ENCODE data around the gene ZFHX2. TPM values are rescaled to one million over a fixed set of nuclear protein-coding genes. Genes with fewer than 3 reads are reported as not detected.

Gene ZFHX2
- total and polyA plus RNA-seq, 4 experiments from 2014 or later: 0.35 to 0.36 TPM; not detected in 2

DNA sequence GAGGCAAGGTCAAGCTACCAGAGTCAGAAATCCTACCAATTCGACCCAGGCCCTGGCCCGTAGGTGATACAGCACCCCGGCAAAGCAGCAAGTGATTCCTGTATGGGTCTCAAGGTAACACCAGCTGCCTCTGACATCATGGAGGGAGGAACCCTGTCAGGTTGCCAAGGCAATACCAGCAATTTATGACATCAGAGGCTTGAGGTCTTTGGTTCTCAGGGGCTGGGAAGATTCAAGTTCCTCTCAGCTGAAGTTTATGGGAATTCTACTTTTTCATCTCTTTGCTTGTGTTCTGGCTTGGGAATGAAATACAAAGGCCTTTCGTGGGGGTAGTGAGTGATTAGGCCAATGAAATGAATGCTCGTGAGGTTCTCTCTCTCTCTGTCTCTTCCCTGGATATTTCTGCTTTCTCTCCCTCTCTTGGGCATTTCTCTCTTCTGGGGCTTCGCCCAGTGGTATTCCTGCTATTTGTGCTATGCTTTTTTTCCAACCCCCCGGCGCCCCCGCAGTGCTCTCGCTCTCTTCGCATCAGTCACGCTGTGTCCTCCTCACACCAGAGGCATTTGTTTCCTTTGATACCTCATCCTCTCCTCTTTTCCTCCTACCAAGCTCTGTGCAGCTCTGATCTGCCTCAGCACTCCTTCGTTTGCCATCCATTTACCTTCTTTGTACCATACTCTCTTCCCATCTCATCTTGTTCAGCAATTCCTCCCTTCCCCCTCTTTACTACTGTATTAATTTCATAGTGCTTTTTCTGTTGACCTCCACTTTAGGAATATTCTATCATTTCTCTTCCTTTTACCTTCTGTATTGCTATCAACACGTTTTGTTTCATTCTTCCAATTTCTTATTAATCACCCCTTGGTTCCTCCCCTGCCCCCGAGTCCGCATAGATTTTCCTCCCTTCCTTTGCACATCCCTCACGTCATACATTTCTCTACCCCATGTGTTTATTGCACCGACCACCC, 2.9 kb downstream of the ZFHX2 start:
- DNase-seq: no peak
- Histone ChIP-seq H3K4me3 (ENCODE audit: low read length in 2 of 2) (no peak overlapping the region), H3K4me1 (ENCODE audit: insufficient read depth, low read length) (peaks cover 15% of the 10 kb centered on the region), H3K27me3 (ENCODE audit: insufficient read depth, low read length) (no peaks in the 10 kb centered on the region), H3K27ac (ENCODE audit: low read depth, low read length) (no peak overlapping the region), H3K9me3 (ENCODE audit: control insufficient read depth in 1 of 2, low read length in 2 of 2) (no peaks in the 10 kb centered on the region), H3K36me3 (ENCODE audit: insufficient read depth, low read length) (no peaks in the 10 kb centered on the region)
- H3K27me3 Mint-ChIP-seq: peaks cover 0 to 2% of the 10 kb centered on the region in 2 donors
- H3K27ac Mint-ChIP-seq: no peak overlapping the region
- intact Hi-C loops (cut with micrococcal nuclease): no loop called here
- H3K36me3 Mint-ChIP-seq: no peaks in the 10 kb centered on the region
- no peak overlapping the region for H3K4me3 Mint-ChIP-seq
- CTCF ChIA-PET (ENCODE audit: partially characterized antibody): interaction anchor here (0.7 to 3.8 kb wide), 7 partner anchors 9 to 81 kb away, joined by 3 to 15 read pairs (median 5); no protein-coding TSS in a partner anchor
- H3K4me1 Mint-ChIP-seq: peaks cover 2 to 11% (median 4%) of the 10 kb centered on the region in 4 donors
- H3K9me3 Mint-ChIP-seq: no peaks in the 10 kb centered on the region
- POLR2A ChIA-PET (ENCODE audit: partially characterized antibody): interaction anchor here (1.1 to 1.5 kb wide), 2 partner anchors 10 to 12 kb away, joined by 3 read pairs; no protein-coding TSS in a partner anchor

DNA sequence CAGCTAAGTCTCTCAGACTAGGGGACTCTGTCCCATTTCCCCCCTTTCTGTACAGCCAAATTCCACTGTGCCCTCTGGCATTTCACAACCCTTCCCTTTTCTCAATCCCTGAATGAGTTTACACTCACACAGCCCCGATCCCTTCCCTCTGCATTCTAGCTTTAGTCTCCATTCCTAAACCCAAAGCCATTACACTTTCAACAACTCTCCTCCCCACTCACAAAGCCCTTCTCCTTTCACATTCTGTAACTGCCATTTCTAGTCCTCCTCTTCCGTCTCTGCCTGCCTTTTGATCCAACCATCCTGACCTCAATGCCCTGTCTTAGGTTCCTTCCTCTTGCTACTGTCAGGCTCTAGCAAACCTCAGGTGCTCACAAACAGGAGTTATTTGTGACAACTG, 3.6 kb downstream of the ZFHX2 start:
- H3K4me1 Mint-ChIP-seq: peaks cover 2 to 11% (median 4%) of the 10 kb centered on the region in 4 donors
- intact Hi-C loops (cut with micrococcal nuclease): no loop called here
- Histone ChIP-seq H3K27ac (ENCODE audit: low read depth, low read length) (no peak overlapping the region), H3K36me3 (ENCODE audit: insufficient read depth, low read length) (no peaks in the 10 kb centered on the region), H3K4me1 (ENCODE audit: insufficient read depth, low read length) (peaks cover 15% of the 10 kb centered on the region), H3K9me3 (ENCODE audit: control insufficient read depth in 1 of 2, low read length in 2 of 2) (no peaks in the 10 kb centered on the region), H3K27me3 (ENCODE audit: insufficient read depth, low read length) (no peaks in the 10 kb centered on the region), H3K4me3 (ENCODE audit: low read length in 2 of 2) (no peak overlapping the region)
- H3K27me3 Mint-ChIP-seq: peaks cover 0 to 2% of the 10 kb centered on the region in 2 donors
- H3K36me3 Mint-ChIP-seq: no peaks in the 10 kb centered on the region
- POLR2A ChIA-PET (ENCODE audit: partially characterized antibody): interaction anchor here (0.6 to 1.5 kb wide), 2 partner anchors 9 to 13 kb away, joined by 3 read pairs; no protein-coding TSS in a partner anchor
- DNase-seq: no peak
- CTCF ChIA-PET (ENCODE audit: partially characterized antibody): interaction anchor here (1.1 to 3.8 kb wide), 3 partner anchors 11 to 15 kb away, joined by 5 to 10 read pairs (median 5); no protein-coding TSS in a partner anchor
- H3K4me3 Mint-ChIP-seq: no peak overlapping the region
- H3K27ac Mint-ChIP-seq: no peak overlapping the region
- no peaks in the 10 kb centered on the region for H3K9me3 Mint-ChIP-seq

DNA sequence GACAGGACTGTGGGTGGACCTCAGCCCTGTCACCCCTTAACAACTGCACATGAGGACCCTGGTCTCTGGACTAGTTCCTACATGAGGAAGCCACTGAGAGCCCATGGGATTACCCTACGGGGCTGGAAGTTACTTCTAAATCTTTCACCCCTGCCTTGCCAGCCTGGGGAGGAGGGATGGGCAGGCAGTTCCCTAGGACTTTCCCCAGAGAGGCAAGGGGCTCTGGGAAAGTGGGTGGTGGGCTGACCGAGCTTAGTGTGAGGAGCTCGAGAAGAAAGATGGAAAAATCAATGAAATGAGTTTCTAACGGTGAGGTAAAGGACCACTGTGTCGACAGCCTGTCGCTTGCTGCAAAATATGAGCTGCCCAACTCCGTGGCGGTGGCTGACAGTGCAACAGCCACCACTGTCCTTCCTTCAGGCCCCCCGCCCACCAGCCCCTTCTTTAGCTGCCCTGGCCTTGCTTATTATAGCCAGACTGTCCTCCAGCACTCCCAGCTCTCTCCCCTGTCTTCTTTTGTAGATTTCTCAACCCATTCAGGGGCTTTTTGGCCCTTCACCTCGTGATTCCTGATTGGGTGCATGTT, 5.0 kb downstream of the ZFHX2 start:
- CTCF ChIA-PET (ENCODE audit: partially characterized antibody): interaction anchor here (1.3 to 3.8 kb wide), 3 partner anchors 12 to 20 kb away, joined by 4 to 10 read pairs (median 5); partner anchors contain the start of gene AP1G2
- intact Hi-C loops (cut with micrococcal nuclease): no loop called here
- Histone ChIP-seq H3K4me1 (ENCODE audit: insufficient read depth, low read length) (peaks cover 10% of the 10 kb centered on the region), H3K4me3 (ENCODE audit: low read length in 2 of 2) (no peak overlapping the region), H3K27ac (ENCODE audit: low read depth, low read length) (no peak overlapping the region), H3K9me3 (ENCODE audit: control insufficient read depth in 1 of 2, low read length in 2 of 2) (no peaks in the 10 kb centered on the region), H3K27me3 (ENCODE audit: insufficient read depth, low read length) (no peaks in the 10 kb centered on the region), H3K36me3 (ENCODE audit: insufficient read depth, low read length) (no peaks in the 10 kb centered on the region)
- Mint-ChIP-seq H3K9me3 (no peaks in the 10 kb centered on the region), H3K27me3 (peaks cover 0 to 2% of the 10 kb centered on the region in 2 donors), H3K36me3 (no peaks in the 10 kb centered on the region), H3K4me3 (no peak overlapping the region), H3K27ac (no peak overlapping the region), H3K4me1 (peaks cover 0 to 5% (median 0%) of the 10 kb centered on the region in 4 donors)
- DNase-seq: no peak
- POLR2A ChIA-PET (ENCODE audit: partially characterized antibody): no interaction called here

DNA sequence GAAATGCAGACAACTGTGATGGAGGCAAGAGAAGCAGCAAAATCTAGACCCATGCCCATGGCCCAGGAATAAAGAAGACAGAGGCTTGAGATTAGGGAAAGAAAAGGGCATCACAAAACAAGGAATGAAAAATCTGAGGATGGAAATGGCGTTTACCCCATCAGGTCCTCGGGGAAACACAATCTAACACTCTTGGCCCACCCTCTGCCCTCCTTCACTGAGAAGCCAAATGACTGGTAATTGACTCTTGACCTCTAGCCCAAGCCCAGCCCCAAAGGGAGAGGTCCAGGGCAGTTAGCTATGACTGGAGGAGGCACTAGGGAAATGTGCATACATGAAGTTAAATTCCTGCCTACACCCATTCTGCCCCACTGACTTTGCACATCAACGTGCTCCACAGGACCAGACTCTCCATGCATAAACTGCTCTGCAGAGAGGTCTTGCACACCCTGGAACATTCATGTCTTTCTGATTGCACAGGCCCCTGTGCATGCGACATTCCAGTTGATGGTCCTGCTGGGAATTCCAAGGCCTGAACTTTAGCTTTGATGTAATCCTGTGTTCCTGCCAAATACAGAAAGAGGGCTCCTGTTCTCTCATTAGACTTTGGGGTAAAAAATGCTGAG, 5.7 kb downstream of the ZFHX2 start:
- peaks cover 5% of the 10 kb centered on the region for H3K4me1 ChIP-seq (ENCODE audit: insufficient read depth, low read length)
- no peaks in the 10 kb centered on the region for H3K9me3 Mint-ChIP-seq
- ChIA-PET CTCF (ENCODE audit: partially characterized antibody) (interaction anchor here (1.3 to 3.8 kb wide), 2 partner anchors 17 to 21 kb away, joined by 4 to 10 read pairs; partner anchors contain the start of gene AP1G2), POLR2A (ENCODE audit: partially characterized antibody) (no interaction called here)
- H3K27me3 Mint-ChIP-seq: no peaks in the 10 kb centered on the region
- no peak overlapping the region for H3K27ac Mint-ChIP-seq
- no peak for DNase-seq
- H3K36me3 Mint-ChIP-seq: no peaks in the 10 kb centered on the region
- intact Hi-C loops (cut with micrococcal nuclease): no loop called here
- no peaks in the 10 kb centered on the region for H3K36me3 ChIP-seq (ENCODE audit: insufficient read depth, low read length)
- H3K4me3 Mint-ChIP-seq: no peak overlapping the region
- no peak overlapping the region for H3K27ac ChIP-seq (ENCODE audit: low read depth, low read length)
- no peaks in the 10 kb centered on the region for H3K9me3 ChIP-seq (ENCODE audit: control insufficient read depth in 1 of 2, low read length in 2 of 2)
- H3K4me1 Mint-ChIP-seq: no peaks in the 10 kb centered on the region
- no peaks in the 10 kb centered on the region for H3K27me3 ChIP-seq (ENCODE audit: insufficient read depth, low read length)
- H3K4me3 ChIP-seq (ENCODE audit: low read length in 2 of 2): no peak overlapping the region

DNA sequence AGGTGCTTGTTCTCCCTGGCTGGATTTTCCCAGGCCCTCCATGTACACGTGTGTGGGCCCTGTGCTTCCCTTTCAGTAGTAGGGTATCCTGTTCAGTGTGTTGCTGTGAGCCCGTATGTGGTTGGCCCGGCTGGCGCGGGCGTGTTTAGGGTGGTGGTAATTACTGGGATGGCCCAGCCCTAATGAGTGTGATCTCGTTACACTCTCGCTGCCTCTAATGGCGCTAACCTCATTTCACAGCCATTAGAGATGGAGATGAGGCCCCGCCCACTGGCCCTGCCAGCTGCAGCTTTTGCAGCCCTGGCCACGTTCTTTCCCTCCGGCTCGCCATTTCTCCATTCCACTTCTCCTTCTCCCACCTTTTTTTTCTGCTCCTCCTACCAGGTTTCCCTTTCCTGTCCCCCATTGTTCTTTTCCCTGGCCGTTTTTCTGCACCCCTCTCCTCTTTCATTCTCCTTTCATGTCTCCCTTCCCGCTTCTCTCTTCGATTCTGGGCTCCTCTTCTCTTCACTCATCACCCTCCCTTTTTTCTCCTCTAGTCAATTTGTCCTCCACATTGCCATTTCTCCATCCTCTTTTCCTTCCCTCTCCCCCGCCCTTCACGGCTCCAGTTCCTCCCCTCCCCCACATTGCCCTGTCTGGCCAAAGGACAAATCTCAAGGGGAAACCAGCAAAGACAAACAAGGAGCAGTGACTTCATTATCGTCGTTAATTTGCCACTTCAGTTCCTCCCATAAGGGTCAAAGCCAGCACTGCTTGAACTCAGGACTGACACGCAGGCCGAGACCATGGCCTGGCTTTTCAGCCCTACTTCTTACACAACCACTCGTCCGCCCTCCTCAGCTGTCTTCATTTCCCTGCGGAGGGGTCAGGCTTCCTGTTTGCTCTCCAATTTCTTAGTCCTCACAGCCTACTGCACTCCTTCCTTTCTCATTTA, 6.8 kb downstream of the ZFHX2 start:
- Mint-ChIP-seq H3K4me3 (no peak overlapping the region), H3K27ac (no peak overlapping the region)
- intact Hi-C loops (cut with micrococcal nuclease): no loop called here

DNA sequence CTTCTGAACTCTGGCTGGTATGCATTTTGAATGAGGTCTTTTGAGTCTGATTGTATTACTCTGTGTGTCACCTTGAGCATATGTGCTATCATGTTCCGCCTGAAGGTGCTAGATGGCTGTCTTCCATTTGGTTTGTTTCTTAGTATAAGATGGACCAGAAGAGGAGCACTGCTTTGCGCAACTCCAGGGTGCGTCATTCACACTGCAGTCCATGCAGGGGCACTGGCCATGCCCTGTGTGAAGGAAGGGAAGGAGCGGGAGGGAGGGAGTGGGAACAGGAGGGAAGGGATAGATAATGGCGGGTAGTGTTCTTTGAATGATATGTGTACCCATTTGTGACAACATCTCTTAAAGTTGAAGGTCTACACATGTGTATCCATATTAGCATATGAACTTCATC, 8.2 kb downstream of the ZFHX2 start:
- DNase-seq: no peak
- Histone ChIP-seq H3K4me1 (ENCODE audit: insufficient read depth, low read length) (no peaks in the 10 kb centered on the region), H3K36me3 (ENCODE audit: insufficient read depth, low read length) (no peaks in the 10 kb centered on the region), H3K27ac (ENCODE audit: low read depth, low read length) (no peak overlapping the region), H3K27me3 (ENCODE audit: insufficient read depth, low read length) (no peaks in the 10 kb centered on the region), H3K9me3 (ENCODE audit: control insufficient read depth in 1 of 2, low read length in 2 of 2) (no peaks in the 10 kb centered on the region), H3K4me3 (ENCODE audit: low read length in 2 of 2) (no peak overlapping the region)
- POLR2A ChIA-PET (ENCODE audit: partially characterized antibody): no interaction called here
- intact Hi-C loops (cut with micrococcal nuclease): no loop called here
- no peak overlapping the region for H3K4me3 Mint-ChIP-seq
- CTCF ChIA-PET (ENCODE audit: partially characterized antibody): interaction anchor here (1.0 to 9.3 kb wide), 6 partner anchors 10 to 89 kb away, joined by 3 to 83 read pairs (median 6); partner anchors contain the start of gene THTPA
- no peak overlapping the region for H3K27ac Mint-ChIP-seq
- no peaks in the 10 kb centered on the region for H3K36me3 Mint-ChIP-seq
- H3K27me3 Mint-ChIP-seq: peaks cover 0 to 3% of the 10 kb centered on the region in 2 donors
- H3K9me3 Mint-ChIP-seq: no peaks in the 10 kb centered on the region
- peaks cover 0 to 6% (median under 1%) of the 10 kb centered on the region in 4 donors for H3K4me1 Mint-ChIP-seq

More for the DNA sequence above, 6.8 kb downstream of the ZFHX2 start:
- no peaks in the 10 kb centered on the region for H3K9me3 ChIP-seq (ENCODE audit: control insufficient read depth in 1 of 2, low read length in 2 of 2)
- DNase-seq: no peak
- Mint-ChIP-seq H3K36me3 (no peaks in the 10 kb centered on the region), H3K4me1 (no peaks in the 10 kb centered on the region), H3K9me3 (no peaks in the 10 kb centered on the region), H3K27me3 (no peaks in the 10 kb centered on the region)
- no peak overlapping the region for H3K4me3 ChIP-seq (ENCODE audit: low read length in 2 of 2)
- no peaks in the 10 kb centered on the region for H3K36me3 ChIP-seq (ENCODE audit: insufficient read depth, low read length)
- POLR2A ChIA-PET (ENCODE audit: partially characterized antibody): no interaction called here
- CTCF ChIA-PET (ENCODE audit: partially characterized antibody): interaction anchor here (9.3 kb wide), 1 partner anchor 15 kb away, joined by 83 read pairs; no protein-coding TSS in a partner anchor
- H3K27ac ChIP-seq (ENCODE audit: low read depth, low read length): no peak overlapping the region
- no peaks in the 10 kb centered on the region for H3K4me1 ChIP-seq (ENCODE audit: insufficient read depth, low read length)
- H3K27me3 ChIP-seq (ENCODE audit: insufficient read depth, low read length): no peaks in the 10 kb centered on the region

All from CD4-positive, alpha-beta memory T cell (primary cell).